Measurements from ENCODE around the gene LAYN.
A peak's percentile ranks its signal among the peaks of the same experiment; 100 is the strongest.

LAYN gene

GRCh38 chr11:111562692-111563389, 22.3 kb downstream of the LAYN start:
- DNase-seq, result no peak

- DNase-seq, result peak; percentile 82
These were observed 24.7 kb downstream of the LAYN start for GRCh38 chr11:111565114-111565720.

- no peak for DNase-seq
These were observed 25.8 kb downstream of the LAYN start for GRCh38 chr11:111566324-111566723.

- no peak for DNase-seq
These were observed 29.0 kb downstream of the LAYN start for GRCh38 chr11:111569476-111569875.

GRCh38 chr11:111570796-111571195, 30.3 kb downstream of the LAYN start:
- DNase-seq, result no peak

- no peak for DNase-seq
These were observed 31.4 kb downstream of the LAYN start for GRCh38 chr11:111571829-111572501.

- DNase-seq, result no peak
These were observed 32.1 kb downstream of the LAYN start for GRCh38 chr11:111572581-111572980.

GRCh38 chr11:111573821-111574249, 33.3 kb downstream of the LAYN start:
- no peak for DNase-seq

GRCh38 chr11:111574373-111575225, 34.1 kb downstream of the LAYN start:
- DNase-seq, result peak; percentile 48

GRCh38 chr11:111575740-111576139, 35.2 kb downstream of the LAYN start:
- no peak for DNase-seq

- no peak for DNase-seq
These were observed 37.3 kb downstream of the LAYN start for GRCh38 chr11:111577821-111578220.

GRCh38 chr11:111581341-111581740, 40.8 kb downstream of the LAYN start:
- no peak for DNase-seq

GRCh38 chr11:111582163-111582562, 41.6 kb downstream of the LAYN start:
- DNase-seq, result peak; percentile 37

GRCh38 chr11:111582881-111583280, 42.4 kb downstream of the LAYN start:
- no peak for DNase-seq

- peak; percentile 35 for DNase-seq
These were observed 44.9 kb downstream of the LAYN start for GRCh38 chr11:111585371-111585770.

GRCh38 chr11:111586388-111586831, 45.9 kb downstream of the LAYN start:
- DNase-seq, result peak; percentile 76

GRCh38 chr11:111589114-111589513, 48.6 kb downstream of the LAYN start:
- no peak for DNase-seq

- no peak for DNase-seq
These were observed 49.5 kb downstream of the LAYN start for GRCh38 chr11:111589886-111590499.

- DNase-seq, result no peak
These were observed 50.9 kb downstream of the LAYN start for GRCh38 chr11:111591187-111591960.

- no peak for DNase-seq
These were observed 52.0 kb downstream of the LAYN start for GRCh38 chr11:111592491-111592890.

GRCh38 chr11:111596319-111596718, 55.8 kb downstream of the LAYN start:
- DNase-seq, result no peak

- no peak for DNase-seq
These were observed 57.6 kb downstream of the LAYN start for GRCh38 chr11:111598148-111598547.

Measured in hematopoietic multipotent progenitor cell treated with erythropoietin and hydrocortisone succinate and interleukin-3 and kit ligand, for 6 days (in vitro differentiated cells).